Keratinocyte (primary cell): Measurements from ENCODE around the gene MON2. TPM values are rescaled to one million over a fixed set of nuclear protein-coding genes. Genes with fewer than 3 reads are reported as not detected.

Source experiments
- DNase-seq: peaks from one replicate; pipeline ENCODE4 v3.0.0-alpha.2; 2011; ENCODE audit warnings: low read depth, missing footprints, low spot score
- FAIRE-seq: peaks from 2 replicates; lab custom pipeline; 2011; peaks lifted over from hg19 to GRCh38; lab: Jason Lieb, UNC
- H2AFZ ChIP-seq: 2 replicates; pipeline ENCODE4 v1.6.0; 2012; ENCODE audit warnings: low read length, control low read depth, inconsistent platforms; ENCODE audit not compliant: control insufficient read depth
- H3K27ac ChIP-seq: 2 replicates; pipeline ENCODE4 v1.5.1; 2011; ENCODE audit warnings: low read length; ENCODE audit not compliant: control insufficient read depth, insufficient read depth
- H3K27me3 ChIP-seq: 3 replicates; pipeline ENCODE4 v1.6.0; 2011; ENCODE audit warnings: low read length; ENCODE audit not compliant: control insufficient read depth, insufficient read depth; ENCODE audit errors: extremely low read depth
- H3K36me3 ChIP-seq, 2 experiments: 2 replicates in 1 of 2; 3 replicates in 1 of 2; pipeline ENCODE4 v1.5.1; 2011; ENCODE audit warnings: low read length in 2 of 2, mild to moderate bottlenecking in 1 of 2; ENCODE audit not compliant: control insufficient read depth in 2 of 2, insufficient read depth in 2 of 2; ENCODE audit errors: extremely low read depth in 1 of 2
- H3K4me1 ChIP-seq: 3 replicates; pipeline ENCODE4 v1.5.1; 2011; ENCODE audit warnings: low read length; ENCODE audit not compliant: control insufficient read depth, insufficient read depth; ENCODE audit errors: extremely low read depth
- H3K4me2 ChIP-seq: 3 replicates; pipeline ENCODE4 v1.6.0; 2011; ENCODE audit warnings: low read depth, low read length; ENCODE audit not compliant: control insufficient read depth, insufficient read depth; ENCODE audit errors: extremely low read depth
- H3K4me3 ChIP-seq, 3 experiments: fragments of 200-600 bp in 1 of 3; sonication (generic) in 1 of 3; 2 replicates in 2 of 3; 3 replicates in 1 of 3; pipeline ENCODE4 v1.5.1; 2011 to 2016; ENCODE audit warnings: low read length in 3 of 3, mild to moderate bottlenecking in 3 of 3, control low read depth in 2 of 3, inconsistent platforms in 1 of 3, low read depth in 1 of 3, mixed read lengths in 1 of 3, mixed run types in 1 of 3, moderate library complexity in 1 of 3; ENCODE audit not compliant: control insufficient read depth in 2 of 3, insufficient read depth in 2 of 3; ENCODE audit errors: extremely low read depth in 1 of 3
- H3K79me2 ChIP-seq: 2 replicates; pipeline ENCODE4 v1.6.0; 2012; ENCODE audit warnings: low read length; ENCODE audit not compliant: control insufficient read depth, insufficient read depth
- H3K9ac ChIP-seq: 3 replicates; pipeline ENCODE4 v1.6.0; 2011; ENCODE audit warnings: low read length; ENCODE audit not compliant: control insufficient read depth, insufficient read depth; ENCODE audit errors: extremely low read depth
- H3K9me1 ChIP-seq: 3 replicates; pipeline ENCODE4 v1.6.0; 2011; ENCODE audit warnings: low read length; ENCODE audit not compliant: control insufficient read depth, insufficient read depth; ENCODE audit errors: extremely low read depth
- H3K9me3 ChIP-seq: 2 replicates; pipeline ENCODE4 v1.5.1; 2012; ENCODE audit warnings: low read depth, low read length; ENCODE audit not compliant: control insufficient read depth
- H4K20me1 ChIP-seq: 3 replicates; pipeline ENCODE4 v1.6.0; 2011; ENCODE audit warnings: low read length; ENCODE audit not compliant: control insufficient read depth, insufficient read depth; ENCODE audit errors: extremely low read depth
- CTCF ChIP-seq, 3 experiments: IDR thresholded peaks in 1 of 3; conservative IDR thresholded peaks in 1 of 3; optimal IDR thresholded peaks in 1 of 3; 2 replicates in 2 of 3; 3 replicates in 1 of 3; pipeline versions ENCODE3 to v1.5.1; 2011; ENCODE audit warnings: low read length in 3 of 3, mild to moderate bottlenecking in 3 of 3, moderate library complexity in 2 of 3, control low read depth in 1 of 3, inconsistent platforms in 1 of 3; ENCODE audit not compliant: insufficient read depth in 2 of 3; ENCODE audit errors: extremely low read depth in 1 of 3
- EZH2 ChIP-seq: IDR thresholded peaks from one replicate; pipeline ENCODE4 v1.6.1; 2012; ENCODE audit warnings: inconsistent platforms, mild to moderate bottlenecking, low read length, moderate library complexity
- dilution Hi-C: fragments of 300-500 bp; cut with MboI; formaldehyde crosslinking; loops from one replicate; pipeline ENCODE4 v1.7.0; 2020; ENCODE audit warnings: low sequenced_read_pairs; ENCODE audit not compliant: extremely low pct_ligation_motif_present
- polyA plus RNA-seq, 5 experiments: library from polyadenylated mRNA; depleted of rRNA in 3 of 5; stranded (reverse) in 3 of 5; stranded (forward) in 1 of 5; unstranded in 1 of 5; fragments of >200 nt; gene quantifications; 1 replicate in 1 of 5; 2 replicates in 3 of 5; 3 replicates in 1 of 5; pipeline versions ENCODE4 v1.2.1 to v1.2.3, GENCODE V29; 2011 to 2012; ENCODE audit warnings: missing spikeins in 2 of 5, low read depth in 1 of 5, low replicate concordance in 1 of 5

MON2 gene
- polyA plus RNA-seq, 1 donor (not counting 4 experiments of a cell fraction or from before 2014, with no cell fraction given) = 18.5 TPM

GRCh38 chr12:62598846-62599245, 132.2 kb downstream of the MON2 start:
- DNase-seq = no peak
- H3K9me3 ChIP-seq = no peaks in the 10 kb centered on the region
- no peak overlapping the region for H3K27ac ChIP-seq
- no peaks in the 10 kb centered on the region for H4K20me1 ChIP-seq
- H3K27me3 ChIP-seq = no peaks in the 10 kb centered on the region
- H3K9ac ChIP-seq = no peak overlapping the region
- TF ChIP-seq CTCF (optimal IDR thresholded peaks at IDR 0.05 in 1 of 3, IDR thresholded peaks at IDR 0.05 in 1 of 3, conservative IDR thresholded peaks at IDR 0.05 in 1 of 3; ENCODE audit: extremely low read depth in 1 of 3, insufficient read depth in 2 of 3, low read length in 3 of 3) (no peak), EZH2 (no peak)
- no peak overlapping the region for H2AFZ ChIP-seq
- H3K4me2 ChIP-seq = no peak overlapping the region
- no peaks in the 10 kb centered on the region for H3K36me3 ChIP-seq
- no peaks in the 10 kb centered on the region for H3K9me1 ChIP-seq
- peaks cover 7% of the 10 kb centered on the region for H3K4me1 ChIP-seq
- peaks cover 4% of the 10 kb centered on the region for H3K79me2 ChIP-seq
- FAIRE-seq = no peak
- dilution Hi-C loops = no loop called here
- no peak overlapping the region for H3K4me3 ChIP-seq

- FAIRE-seq (no peak), DNase-seq (no peak)
- Histone ChIP-seq H2AFZ (no peak overlapping the region), H3K9me3 (no peaks in the 10 kb centered on the region), H3K4me1 (peaks cover 9% of the 10 kb centered on the region), H3K79me2 (peaks cover 15% of the 10 kb centered on the region), H3K27ac (no peak overlapping the region), H3K36me3 (no peaks in the 10 kb centered on the region), H3K9me1 (no peaks in the 10 kb centered on the region), H3K4me3 (no peak overlapping the region), H3K27me3 (no peaks in the 10 kb centered on the region), H3K4me2 (no peak overlapping the region), H3K9ac (no peak overlapping the region), H4K20me1 (no peaks in the 10 kb centered on the region)
- TF ChIP-seq CTCF (optimal IDR thresholded peaks at IDR 0.05 in 1 of 3, IDR thresholded peaks at IDR 0.05 in 1 of 3, conservative IDR thresholded peaks at IDR 0.05 in 1 of 3; ENCODE audit: extremely low read depth in 1 of 3, insufficient read depth in 2 of 3, low read length in 3 of 3) (peak; percentile 6 to 22 (median 14)), EZH2 (no peak)
- dilution Hi-C loops = loop anchor here (25.0 kb wide), 1 partner anchor 187 kb away; no protein-coding TSS in a partner anchor
These were observed 133.3 kb downstream of the MON2 start for GRCh38 chr12:62599854-62600437.
